SK-N-SH (cell line): ENCODE results near the gene KANTR. TPM values are rescaled to one million over a fixed set of nuclear protein-coding genes. Genes with fewer than 3 reads are reported as not detected.

ENCODE experiments used
- CTCF ChIA-PET: fragments of 300-600, 350-600 bp; formaldehyde crosslinking; extraction: SDS; loops from one replicate; lab custom pipeline; 2021; lab: Yijun Ruan, JAX
- POLR2A ChIA-PET: fragments of 350-600 bp; sonication (Branson Sonifier 250); formaldehyde crosslinking; extraction: SDS; loops from one replicate; lab custom pipeline; 2020; ENCODE audit warnings: antibody characterized with exemption, inconsistent platforms; lab: Yijun Ruan, JAX
- DNase-seq: peaks from one replicate; pipeline ENCODE4 v3.0.0; 2012
- H2AFZ ChIP-seq: fragments of 200-600 bp; sonication (generic); 2 replicates; pipeline ENCODE4 v1.8.1; 2016; ENCODE audit warnings: antibody characterized with exemption, mild to moderate bottlenecking, low read depth
- H3F3A ChIP-seq: fragments of 200-600 bp; sonication (generic); replicated peaks from 2 replicates; pipeline ENCODE3; 2016; ENCODE audit warnings: antibody characterized with exemption, mild to moderate bottlenecking; ENCODE audit not compliant: insufficient read depth
- H3K27ac ChIP-seq, 2 experiments: fragments of 200-500 bp in 1 of 2; fragments of 200-600 bp in 1 of 2; sonication (Bioruptor generic) in 1 of 2; sonication (generic), shearing (Covaris generic) in 1 of 2; 2 replicates each; pipeline versions ENCODE4 v1.5.1 to v1.6.1; 2014 to 2016; ENCODE audit warnings: low read depth in 2 of 2, inconsistent platforms in 1 of 2, low read length in 1 of 2, mild to moderate bottlenecking in 1 of 2, mixed read lengths in 1 of 2
- H3K27me3 ChIP-seq: fragments of 200-600 bp; sonication (generic), shearing (Covaris generic); 2 replicates; pipeline ENCODE4 v1.6.1; 2016; ENCODE audit warnings: mixed run types; ENCODE audit not compliant: insufficient read depth
- H3K36me3 ChIP-seq, 2 experiments: fragments of 200-500 bp in 1 of 2; fragments of 200-600 bp in 1 of 2; sonication (Bioruptor generic) in 1 of 2; sonication (generic) in 1 of 2; replicated peaks in 1 of 2; 2 replicates each; pipeline versions ENCODE3 to v1.5.1; 2014 to 2016; ENCODE audit warnings: low read length in 1 of 2, mild to moderate bottlenecking in 1 of 2; ENCODE audit not compliant: insufficient read depth in 2 of 2, control insufficient read depth in 1 of 2
- H3K4me1 ChIP-seq, 2 experiments: fragments of 200-500 bp in 1 of 2; fragments of 200-600 bp in 1 of 2; sonication (Bioruptor generic) in 1 of 2; sonication (generic), shearing (Covaris generic) in 1 of 2; 2 replicates each; pipeline versions ENCODE4 v1.5.1 to v1.6.1; 2014 to 2016; ENCODE audit warnings: low read depth in 1 of 2, low read length in 1 of 2, mixed run types in 1 of 2; ENCODE audit not compliant: insufficient read depth in 2 of 2, control insufficient read depth in 1 of 2
- H3K4me2 ChIP-seq: fragments of 200-600 bp; sonication (generic), shearing (Covaris generic); 2 replicates; pipeline ENCODE4 v1.6.1; 2017; ENCODE audit warnings: mixed run types
- H3K4me3 ChIP-seq, 2 experiments: fragments of 200-500 bp in 1 of 2; fragments of 200-600 bp in 1 of 2; sonication (Bioruptor generic) in 1 of 2; sonication (generic), shearing (Covaris generic) in 1 of 2; 2 replicates each; pipeline versions ENCODE4 v1.5.1 to v1.8.1; 2014 to 2016; ENCODE audit warnings: low read depth in 2 of 2, inconsistent platforms in 1 of 2, low read length in 1 of 2, mild to moderate bottlenecking in 1 of 2, mixed read lengths in 1 of 2, moderate library complexity in 1 of 2
- H3K79me2 ChIP-seq: fragments of 200-600 bp; sonication (generic); 2 replicates; pipeline ENCODE4 v1.8.1; 2017; ENCODE audit warnings: mild to moderate bottlenecking; ENCODE audit not compliant: insufficient read depth
- H3K9ac ChIP-seq: fragments of 200-600 bp; sonication (generic); 2 replicates; pipeline ENCODE4 v1.6.1; 2017; ENCODE audit warnings: mixed run types
- H3K9me2 ChIP-seq: fragments of 200-600 bp; sonication (generic); 2 replicates; pipeline ENCODE4 v1.6.1; 2017; ENCODE audit warnings: mixed run types
- H3K9me3 ChIP-seq: fragments of 200-600 bp; sonication (generic); 2 replicates; pipeline ENCODE4 v1.6.1; 2017; ENCODE audit warnings: mixed run types, mild to moderate bottlenecking, moderate library complexity
- H4K20me1 ChIP-seq: fragments of 200-600 bp; sonication (generic); 2 replicates; pipeline ENCODE4 v1.6.1; 2017; ENCODE audit warnings: mild to moderate bottlenecking, mixed run types; ENCODE audit not compliant: insufficient read depth
- CHD2 ChIP-seq: fragments of 150-350 bp; IDR thresholded peaks from 2 replicates; pipeline ENCODE4 v1.6.1; 2018; ENCODE audit warnings: low read length; ENCODE audit not compliant: partially characterized antibody
- ELF1 ChIP-seq: IDR thresholded peaks from 2 replicates; pipeline ENCODE4 v1.4.0; 2012
- EZH2phosphoT487 ChIP-seq: fragments of 200-600 bp; sonication (generic); IDR thresholded peaks from 2 replicates; pipeline ENCODE4 v1.6.1; 2017; ENCODE audit warnings: low read depth, mixed run types, mild to moderate bottlenecking, antibody characterized with exemption, moderate library complexity, borderline replicate concordance
- FOSL2 ChIP-seq: IDR thresholded peaks from 2 replicates; pipeline ENCODE4 v1.4.0; 2012; ENCODE audit warnings: low read depth, mild to moderate bottlenecking, moderate library complexity, borderline replicate concordance
- FOXJ3 ChIP-seq: sonication (generic); formaldehyde crosslinking; IDR thresholded peaks from 2 replicates; pipeline ENCODE4 v1.5.1; 2020; ENCODE audit warnings: mild to moderate bottlenecking, missing genetic modification reagents
- GABPA ChIP-seq: IDR thresholded peaks from 2 replicates; pipeline ENCODE4 v1.4.0; 2012; ENCODE audit warnings: low read depth, mild to moderate bottlenecking
- MAX ChIP-seq: IDR thresholded peaks from 2 replicates; pipeline ENCODE4 v1.4.0; 2012; ENCODE audit warnings: low read depth
- MXI1 ChIP-seq: IDR thresholded peaks from 2 replicates; pipeline ENCODE4 v1.6.1; 2012; ENCODE audit warnings: mild to moderate bottlenecking, low read depth, low read length, improper control_type of control experiment
- RAD21 ChIP-seq: IDR thresholded peaks from 2 replicates; pipeline ENCODE4 v1.6.1; 2012; ENCODE audit warnings: mild to moderate bottlenecking, low read length
- RCOR1 ChIP-seq: fragments of 150-350 bp; IDR thresholded peaks from 2 replicates; pipeline ENCODE4 v1.6.1; 2017; ENCODE audit warnings: antibody characterized with exemption, low read length
- RFX5 ChIP-seq: IDR thresholded peaks from 2 replicates; pipeline ENCODE4 v1.6.1; 2012; ENCODE audit warnings: mild to moderate bottlenecking, improper control_type of control experiment, low read length
- TAF1 ChIP-seq: IDR thresholded peaks from 2 replicates; pipeline ENCODE4 v1.6.1; 2012; ENCODE audit warnings: low read depth, mild to moderate bottlenecking, low read length, moderate library complexity, borderline replicate concordance
- TEAD4 ChIP-seq: IDR thresholded peaks from 2 replicates; pipeline ENCODE4 v1.4.0; 2012; ENCODE audit warnings: mild to moderate bottlenecking, borderline replicate concordance; ENCODE audit not compliant: insufficient read depth
- USF1 ChIP-seq: IDR thresholded peaks from 2 replicates; pipeline ENCODE4 v1.4.0; 2012; ENCODE audit warnings: low read depth, borderline replicate concordance
- ZBTB33 ChIP-seq: IDR thresholded peaks from 2 replicates; pipeline ENCODE4 v1.4.0; 2012; ENCODE audit warnings: low read depth, borderline replicate concordance
- WGBS: methylation state at CpG from one replicate; pipeline ENCODE4 v1.1.6; 2017; ENCODE audit warnings: low lambda C conversion rate; 5-methylcytosine and 5-hydroxymethylcytosine counted together
- polyA plus RNA-seq, 3 experiments: library from polyadenylated mRNA; depleted of rRNA; stranded (reverse); fragments of >200 nt; gene quantifications; 2 replicates each; pipeline ENCODE4 v1.2.3, GENCODE V29; 2012

The KANTR gene
- polyA plus RNA-seq, 1 of the 3 experiments (the other 2 are of a cell fraction): 2.1 TPM

DNA sequence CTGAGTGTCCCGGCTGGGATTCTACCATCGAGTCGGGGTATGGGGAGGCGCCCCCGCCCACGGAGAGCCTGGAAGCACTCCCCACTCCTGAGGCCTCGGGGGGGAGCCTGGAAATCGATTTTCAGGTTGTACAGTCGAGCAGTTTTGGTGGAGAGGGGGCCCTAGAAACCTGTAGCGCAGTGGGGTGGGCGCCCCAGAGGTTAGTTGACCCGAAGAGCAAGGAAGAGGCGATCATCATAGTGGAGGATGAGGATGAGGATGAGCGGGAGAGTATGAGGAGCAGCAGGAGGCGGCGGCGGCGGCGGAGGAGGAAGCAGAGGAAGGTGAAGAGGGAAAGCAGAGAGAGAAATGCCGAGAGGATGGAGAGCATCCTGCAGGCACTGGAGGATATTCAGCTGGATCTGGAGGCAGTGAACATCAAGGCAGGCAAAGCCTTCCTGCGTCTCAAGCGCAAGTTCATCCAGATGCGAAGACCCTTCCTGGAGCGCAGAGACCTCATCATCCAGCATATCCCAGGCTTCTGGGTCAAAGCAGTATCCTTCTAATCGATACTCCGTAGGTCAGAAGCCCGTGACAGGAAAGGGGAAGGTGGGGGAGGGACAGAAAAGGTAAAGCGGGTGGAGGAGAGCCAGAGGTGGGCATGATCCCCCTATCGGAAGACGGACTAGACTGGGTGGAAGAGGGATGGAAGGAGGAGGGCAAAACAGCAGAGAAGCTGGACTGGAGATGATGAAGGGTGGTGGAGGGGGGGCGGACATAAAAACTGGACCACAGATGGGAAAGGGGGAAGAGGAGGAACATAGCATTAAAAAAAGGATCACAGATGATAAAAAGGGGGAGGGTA, 10.9 kb upstream of the KANTR start:
- DNase-seq: no peak
- H3K36me3 ChIP-seq: peaks cover 4 to 10% of the 10 kb centered on the region in 2 experiments
- peak overlapping the region; percentile 60 to 71 for H3K4me3 ChIP-seq
- peaks cover 8% of the 10 kb centered on the region; the same call in 1 of the 2 replicates for H3K79me2 ChIP-seq
- WGBS: 12% methylated on average over 29 of the region's 31 CpGs
- H3K9ac ChIP-seq: peak overlapping the region; percentile 78
- POLR2A ChIA-PET: interaction anchor here (1.2 to 2.3 kb wide), 4 partner anchors 10 to 142 kb away, joined by 5 to 14 read pairs (median 6); partner anchors contain the start of genes GPR173 and KDM5C
- H4K20me1 ChIP-seq: peaks cover 9% of the 10 kb centered on the region
- H3K9me3 ChIP-seq: no peaks in the 10 kb centered on the region
- H3K9me2 ChIP-seq: no peaks in the 10 kb centered on the region
- peak overlapping the region; percentile 58 to 74; a peak in 2 of 4 replicates for H3K27ac ChIP-seq
- H3F3A ChIP-seq: peaks cover 12% of the 10 kb centered on the region
- no peaks in the 10 kb centered on the region; the same call in 1 of the 2 replicates for H3K27me3 ChIP-seq
- H3K4me2 ChIP-seq: peak overlapping the region; percentile 81
- H3K4me1 ChIP-seq: peaks cover 4 to 14% of the 10 kb centered on the region in 2 experiments; a peak in 2 of 4 replicates
- no peak overlapping the region for H2AFZ ChIP-seq
- no peak for TF ChIP-seq ELF1
- TF ChIP-seq FOXJ3 (CRISPR knock-in tag): no peak
- TF ChIP-seq, all 33 proteins: peak for 0
- CTCF ChIA-PET: no interaction called here

- ChIA-PET POLR2A (no interaction called here), CTCF (no interaction called here)
- no peak for DNase-seq
- no peak overlapping the region for H3K4me3 ChIP-seq
- peaks cover 9% of the 10 kb centered on the region for H4K20me1 ChIP-seq
- H3K9me3 ChIP-seq: no peaks in the 10 kb centered on the region
- TF ChIP-seq TEAD4 (no peak), EZH2phosphoT487 (no peak), RCOR1 (no peak), GABPA (no peak), RAD21 (no peak), RFX5 (no peak), ZBTB33 (no peak), MXI1 (no peak), CHD2 (no peak), MAX (no peak), TAF1 (no peak), USF1 (no peak), FOSL2 (no peak)
- H3K27me3 ChIP-seq: no peaks in the 10 kb centered on the region; the same call in 1 of the 2 replicates
- WGBS: 41% methylated on average over 4 of the region's 4 CpGs
- no peak overlapping the region for H2AFZ ChIP-seq
- H3K9me2 ChIP-seq: no peaks in the 10 kb centered on the region
- no peak overlapping the region for H3K9ac ChIP-seq
- peaks cover 15% of the 10 kb centered on the region for H3F3A ChIP-seq
- peaks cover 4 to 17% of the 10 kb centered on the region in 2 experiments; a peak in 2 of 4 replicates for H3K4me1 ChIP-seq
- H3K4me2 ChIP-seq: peak overlapping the region; percentile 81; the same call in 1 of the 2 replicates
- H3K79me2 ChIP-seq: peaks cover 8% of the 10 kb centered on the region; the same call in 1 of the 2 replicates
- peaks cover 4 to 10% of the 10 kb centered on the region in 2 experiments for H3K36me3 ChIP-seq
- H3K27ac ChIP-seq: no peak overlapping the region
These were observed 9.8 kb upstream of the KANTR start for GRCh38 chrX:53084043-53084570.
